Measurements from ENCODE around the gene CAMK2D. TPM values are rescaled to one million over a fixed set of nuclear protein-coding genes. Genes with fewer than 3 reads are reported as not detected.

The CAMK2D gene
- total RNA-seq, 1 experiment from 2014 or later, result 35.8 TPM

DNA sequence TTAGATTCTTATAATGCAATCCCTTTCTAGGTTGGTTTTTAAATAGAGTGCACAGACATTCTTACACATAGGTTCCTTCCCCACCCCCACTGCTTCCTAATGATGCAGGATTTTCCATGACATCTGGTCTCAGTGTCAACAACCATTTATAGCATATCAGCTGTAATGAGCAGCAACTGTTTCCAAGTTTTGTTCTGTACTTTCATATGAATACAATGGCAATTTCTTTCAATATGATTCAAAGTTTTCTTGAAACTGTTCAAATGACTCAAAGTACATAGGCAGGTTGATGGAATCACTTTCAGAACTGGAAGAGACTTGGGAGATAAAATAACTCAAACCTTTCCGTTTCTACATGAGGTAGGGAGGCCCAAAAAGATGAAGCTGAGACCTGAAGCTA is 220.7 kb downstream of the CAMK2D start:
- TF ChIP-seq, protein P1, sequence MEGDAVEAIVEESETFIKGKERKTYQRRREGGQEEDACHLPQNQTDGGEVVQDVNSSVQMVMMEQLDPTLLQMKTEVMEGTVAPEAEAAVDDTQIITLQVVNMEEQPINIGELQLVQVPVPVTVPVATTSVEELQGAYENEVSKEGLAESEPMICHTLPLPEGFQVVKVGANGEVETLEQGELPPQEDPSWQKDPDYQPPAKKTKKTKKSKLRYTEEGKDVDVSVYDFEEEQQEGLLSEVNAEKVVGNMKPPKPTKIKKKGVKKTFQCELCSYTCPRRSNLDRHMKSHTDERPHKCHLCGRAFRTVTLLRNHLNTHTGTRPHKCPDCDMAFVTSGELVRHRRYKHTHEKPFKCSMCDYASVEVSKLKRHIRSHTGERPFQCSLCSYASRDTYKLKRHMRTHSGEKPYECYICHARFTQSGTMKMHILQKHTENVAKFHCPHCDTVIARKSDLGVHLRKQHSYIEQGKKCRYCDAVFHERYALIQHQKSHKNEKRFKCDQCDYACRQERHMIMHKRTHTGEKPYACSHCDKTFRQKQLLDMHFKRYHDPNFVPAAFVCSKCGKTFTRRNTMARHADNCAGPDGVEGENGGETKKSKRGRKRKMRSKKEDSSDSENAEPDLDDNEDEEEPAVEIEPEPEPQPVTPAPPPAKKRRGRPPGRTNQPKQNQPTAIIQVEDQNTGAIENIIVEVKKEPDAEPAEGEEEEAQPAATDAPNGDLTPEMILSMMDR (conservative IDR thresholded peaks at IDR 0.05; ENCODE audit: low read depth, low read length), result no peak
- no peak for TF ChIP-seq EZH2 (IDR thresholded peaks at IDR 0.05; ENCODE audit: borderline replicate concordance, low read depth, low read length, poor library complexity, severe bottlenecking)
- intact Hi-C loops (cut with micrococcal nuclease; ENCODE audit: unreplicated experiment), result loop anchor here (10.0 kb wide), 2 partner anchors 364 to 844 kb away; no protein-coding TSS in a partner anchor
- Histone ChIP-seq H3K9me3 (ENCODE audit: low read depth, low read length, poor library complexity, severe bottlenecking) (no peaks in the 10 kb centered on the region), H3K27ac (ENCODE audit: low read depth, low read length, poor library complexity, severe bottlenecking) (no peak overlapping the region), H3K4me1 (ENCODE audit: insufficient read depth, low read length, poor library complexity, severe bottlenecking) (no peaks in the 10 kb centered on the region), H3K4me3 (ENCODE audit: low read depth, low read length, poor library complexity, severe bottlenecking) (no peak overlapping the region), H3K36me3 (ENCODE audit: insufficient read depth, low read length, poor library complexity, severe bottlenecking) (no peaks in the 10 kb centered on the region), H3K27me3 (replicated peaks; ENCODE audit: insufficient read depth, low read depth, low read length, poor library complexity) (no peaks in the 10 kb centered on the region)
- DNase-seq (ENCODE audit: low spot score), result no peak
- POLR2A ChIA-PET (ENCODE audit: low non-redundant PET), result no interaction called here
- CTCF ChIA-PET, result no interaction called here
- BruUV-seq (replicated peaks), result no TSS peak

DNA sequence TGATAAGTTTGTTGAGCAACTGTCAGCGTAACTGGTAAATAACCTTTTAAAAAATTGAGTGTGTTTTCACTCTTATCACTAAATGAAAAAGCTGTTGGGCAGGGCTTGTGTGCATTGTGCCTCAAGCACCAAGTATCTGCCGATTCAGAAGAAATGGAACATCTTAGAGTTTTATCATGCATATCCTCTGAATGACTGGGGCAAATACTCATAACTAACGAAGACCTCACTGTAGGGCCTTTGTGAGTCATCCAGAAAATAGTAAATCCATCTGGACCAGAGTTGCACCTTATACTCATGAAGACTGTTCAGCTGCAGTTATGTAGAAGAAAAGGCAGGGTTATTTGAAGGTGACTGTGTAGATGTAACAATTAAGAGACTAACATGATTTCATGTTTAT is 222.1 kb downstream of the CAMK2D start:
- Histone ChIP-seq H3K9me3 (ENCODE audit: low read depth, low read length, poor library complexity, severe bottlenecking) (no peaks in the 10 kb centered on the region), H3K27me3 (replicated peaks; ENCODE audit: insufficient read depth, low read depth, low read length, poor library complexity) (no peaks in the 10 kb centered on the region), H3K4me3 (ENCODE audit: low read depth, low read length, poor library complexity, severe bottlenecking) (no peak overlapping the region), H3K36me3 (ENCODE audit: insufficient read depth, low read length, poor library complexity, severe bottlenecking) (no peaks in the 10 kb centered on the region), H3K4me1 (ENCODE audit: insufficient read depth, low read length, poor library complexity, severe bottlenecking) (no peaks in the 10 kb centered on the region), H3K27ac (ENCODE audit: low read depth, low read length, poor library complexity, severe bottlenecking) (no peak overlapping the region)
- no peak for TF ChIP-seq EZH2 (IDR thresholded peaks at IDR 0.05; ENCODE audit: borderline replicate concordance, low read depth, low read length, poor library complexity, severe bottlenecking)
- TF ChIP-seq, protein P1 (conservative IDR thresholded peaks at IDR 0.05; ENCODE audit: low read depth, low read length), result no peak
- no peak for DNase-seq (ENCODE audit: low spot score)
- ChIA-PET CTCF (no interaction called here), POLR2A (ENCODE audit: low non-redundant PET) (no interaction called here)
- BruUV-seq (replicated peaks), result no TSS peak
- intact Hi-C loops (cut with micrococcal nuclease; ENCODE audit: unreplicated experiment), result no loop called here

DNA sequence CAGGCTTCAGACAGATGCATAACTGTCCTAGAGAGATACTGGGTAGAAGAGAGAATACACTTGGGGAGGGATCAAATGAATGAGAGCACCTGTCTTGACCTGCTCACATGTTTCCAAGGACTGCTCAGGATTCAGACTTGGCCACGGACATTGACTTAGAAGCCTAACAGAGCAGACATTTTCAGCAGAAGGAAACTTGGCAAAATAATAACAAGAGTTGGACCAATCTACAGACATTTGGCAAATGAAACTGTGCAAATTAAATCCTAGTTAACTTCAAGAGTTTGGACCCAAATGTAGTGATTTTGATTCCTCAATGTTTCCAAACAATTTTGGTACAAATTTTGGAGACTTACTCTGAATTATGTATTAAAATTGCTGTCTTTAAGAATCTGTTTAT is 223.9 kb downstream of the CAMK2D start:
- Histone ChIP-seq H3K4me3 (ENCODE audit: low read depth, low read length, poor library complexity, severe bottlenecking) (no peak overlapping the region), H3K9me3 (ENCODE audit: low read depth, low read length, poor library complexity, severe bottlenecking) (no peaks in the 10 kb centered on the region), H3K4me1 (ENCODE audit: insufficient read depth, low read length, poor library complexity, severe bottlenecking) (no peaks in the 10 kb centered on the region), H3K27ac (ENCODE audit: low read depth, low read length, poor library complexity, severe bottlenecking) (no peak overlapping the region), H3K27me3 (replicated peaks; ENCODE audit: insufficient read depth, low read depth, low read length, poor library complexity) (no peaks in the 10 kb centered on the region), H3K36me3 (ENCODE audit: insufficient read depth, low read length, poor library complexity, severe bottlenecking) (no peaks in the 10 kb centered on the region)
- TF ChIP-seq, protein P1 (conservative IDR thresholded peaks at IDR 0.05; ENCODE audit: low read depth, low read length), result no peak
- TF ChIP-seq EZH2 (IDR thresholded peaks at IDR 0.05; ENCODE audit: borderline replicate concordance, low read depth, low read length, poor library complexity, severe bottlenecking), result no peak
- ChIA-PET CTCF (no interaction called here), POLR2A (ENCODE audit: low non-redundant PET) (no interaction called here)
- intact Hi-C loops (cut with micrococcal nuclease; ENCODE audit: unreplicated experiment), result no loop called here
- DNase-seq (ENCODE audit: low spot score), result no peak
- BruUV-seq (replicated peaks), result no TSS peak
